GM08714 (cell line): Measurements from ENCODE around the gene LIN37.

Experiments used
- H3K4me3 ChIP-seq: fragments of 200-500 bp; sonication (Bioruptor generic); 2 replicates; pipeline ENCODE4 v1.5.1; 2014; ENCODE audit warnings: mild to moderate bottlenecking, low read length, inconsistent platforms
- ZNF274 ChIP-seq: IDR thresholded peaks from 2 replicates; pipeline ENCODE4 v1.6.1; 2012; ENCODE audit warnings: mild to moderate bottlenecking, low read depth, low read length

Gene LIN37

DNA sequence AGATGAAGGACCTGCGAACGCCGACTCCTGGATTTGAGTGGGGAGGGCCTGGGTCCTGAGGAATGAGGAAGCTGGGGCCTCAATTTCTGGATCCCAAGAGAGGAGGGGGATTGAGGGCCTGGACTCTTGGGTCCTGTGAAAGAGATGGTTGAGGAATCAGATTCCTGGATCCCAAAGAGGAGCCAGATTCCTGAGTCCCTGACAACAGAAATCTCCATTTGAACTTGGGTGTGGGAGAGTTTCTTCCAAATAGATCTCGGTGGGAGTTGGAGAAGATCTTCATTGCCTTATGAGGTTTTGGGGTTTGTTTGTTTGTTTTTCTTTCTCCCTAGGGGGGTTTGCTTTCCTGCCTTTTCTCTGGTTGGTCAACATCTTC, 2.3 kb upstream of the LIN37 start:
- no peak for TF ChIP-seq ZNF274
- H3K4me3 ChIP-seq, result peak overlapping the region; percentile 91

DNA sequence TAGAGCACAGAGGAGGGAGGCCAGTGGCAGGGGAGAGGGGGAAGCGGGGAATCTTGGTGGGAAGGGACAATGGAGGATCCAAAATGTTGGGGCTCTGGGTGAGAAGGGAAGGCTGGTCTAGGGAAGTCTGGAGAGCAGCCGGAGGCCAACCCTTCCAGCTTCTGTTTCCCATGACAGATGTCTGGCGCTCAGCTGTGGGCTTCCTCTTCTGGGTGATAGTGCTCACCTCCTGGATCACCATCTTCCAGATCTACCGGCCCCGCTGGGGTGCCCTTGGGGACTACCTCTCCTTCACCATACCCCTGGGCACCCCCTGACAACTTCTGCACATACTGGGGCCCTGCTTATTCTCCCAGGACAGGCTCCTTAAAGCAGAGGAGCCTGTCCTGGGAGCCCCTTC, 1.8 kb upstream of the LIN37 start:
- TF ChIP-seq ZNF274, result no peak
- peak overlapping the region; percentile 91; the same call in 1 of the 2 replicates for H3K4me3 ChIP-seq

DNA sequence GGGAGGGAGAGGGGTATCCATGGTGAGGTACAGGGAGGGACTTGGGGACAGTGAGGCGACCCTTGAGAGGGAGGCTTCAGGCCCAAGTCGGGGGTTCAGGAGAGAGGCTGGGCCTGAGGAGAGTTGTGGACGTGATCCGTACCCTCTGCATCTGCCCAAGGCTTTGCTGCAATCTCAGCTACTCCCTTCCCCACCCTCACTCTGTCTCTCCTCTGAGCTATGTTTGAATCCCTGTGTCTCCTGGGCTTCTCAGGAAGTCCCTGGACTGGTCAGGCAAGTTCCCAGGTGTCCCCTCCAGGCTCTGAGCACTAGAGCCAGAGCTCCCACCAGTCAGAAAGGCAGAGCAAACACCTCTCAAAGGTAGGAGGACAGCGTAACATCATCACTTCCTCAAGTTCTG, 1.8 kb downstream of the LIN37 start:
- no peak for TF ChIP-seq ZNF274
- H3K4me3 ChIP-seq, result no peak overlapping the region

DNA sequence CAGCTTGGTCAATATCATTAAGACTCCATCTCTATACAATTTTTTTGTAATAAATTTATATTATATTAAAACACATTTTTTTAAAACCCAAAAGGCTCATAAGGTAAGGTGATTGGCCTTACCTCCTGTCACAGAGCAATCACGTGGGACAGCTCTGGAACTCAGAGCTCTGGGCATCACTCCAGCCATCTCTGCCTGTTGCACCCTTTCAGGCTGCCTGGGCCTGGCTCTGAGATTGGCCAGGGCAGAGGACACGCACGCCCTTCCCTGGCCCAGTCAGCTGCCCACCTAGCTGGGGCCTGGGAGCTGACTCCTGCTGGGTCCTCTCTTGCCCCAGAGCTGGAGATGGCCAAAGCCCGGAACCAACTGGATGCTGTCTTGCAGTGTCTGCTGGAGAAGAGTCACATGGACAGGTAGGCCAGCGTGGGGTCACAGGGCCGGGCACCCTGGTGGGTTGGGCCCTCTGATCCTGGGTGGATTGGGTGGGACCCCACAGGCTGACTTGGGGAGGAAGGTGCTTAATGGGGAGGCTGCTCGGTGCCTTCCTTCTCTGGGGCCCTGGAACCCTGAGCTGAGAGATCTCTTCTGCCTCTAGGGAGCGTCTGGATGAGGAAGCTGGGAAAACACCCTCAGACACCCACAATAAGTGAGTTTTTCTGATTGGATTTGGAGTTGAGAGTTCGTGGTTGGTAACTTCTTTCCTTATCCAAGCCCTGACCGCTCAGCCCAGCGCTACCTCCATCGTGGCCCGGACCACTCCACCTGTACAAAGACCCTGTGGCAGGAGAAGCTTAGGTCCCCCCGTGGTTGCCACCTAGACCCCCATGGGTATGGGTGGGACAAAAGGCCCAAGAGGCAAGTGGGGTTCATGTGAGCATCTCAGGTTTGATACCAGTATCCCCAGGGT, 3.7 kb downstream of the LIN37 start:
- TF ChIP-seq ZNF274, result no peak

DNA sequence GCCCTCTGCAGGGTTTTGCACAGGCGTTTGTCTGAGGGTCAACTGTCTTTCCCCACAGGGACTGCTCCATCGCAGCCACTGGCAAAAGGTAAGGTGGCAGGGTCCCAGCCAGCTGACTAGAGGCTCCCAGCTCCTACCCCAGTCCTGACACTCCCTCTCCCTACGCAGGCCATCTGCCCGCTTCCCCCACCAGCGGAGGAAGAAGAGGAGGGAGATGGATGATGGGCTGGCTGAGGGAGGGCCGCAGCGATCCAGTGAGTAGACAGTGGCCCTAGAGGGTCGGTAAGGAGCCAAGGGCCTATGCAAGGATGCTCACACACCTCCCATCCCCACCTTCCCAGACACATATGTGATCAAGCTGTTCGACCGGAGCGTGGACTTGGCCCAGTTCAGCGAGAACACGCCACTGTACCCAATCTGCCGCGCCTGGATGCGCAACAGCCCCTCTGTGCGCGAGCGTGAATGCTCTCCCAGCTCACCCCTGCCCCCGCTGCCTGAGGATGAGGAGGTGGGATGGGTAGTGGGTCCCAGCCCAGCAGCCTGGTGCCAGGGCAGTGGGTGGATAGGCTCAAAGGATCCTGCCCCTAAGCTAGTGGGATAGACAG, 4.5 kb downstream of the LIN37 start:
- no peak overlapping the region for H3K4me3 ChIP-seq
- no peak for TF ChIP-seq ZNF274

More for the DNA sequence above, 3.7 kb downstream of the LIN37 start:
- H3K4me3 ChIP-seq, result no peak overlapping the region

DNA sequence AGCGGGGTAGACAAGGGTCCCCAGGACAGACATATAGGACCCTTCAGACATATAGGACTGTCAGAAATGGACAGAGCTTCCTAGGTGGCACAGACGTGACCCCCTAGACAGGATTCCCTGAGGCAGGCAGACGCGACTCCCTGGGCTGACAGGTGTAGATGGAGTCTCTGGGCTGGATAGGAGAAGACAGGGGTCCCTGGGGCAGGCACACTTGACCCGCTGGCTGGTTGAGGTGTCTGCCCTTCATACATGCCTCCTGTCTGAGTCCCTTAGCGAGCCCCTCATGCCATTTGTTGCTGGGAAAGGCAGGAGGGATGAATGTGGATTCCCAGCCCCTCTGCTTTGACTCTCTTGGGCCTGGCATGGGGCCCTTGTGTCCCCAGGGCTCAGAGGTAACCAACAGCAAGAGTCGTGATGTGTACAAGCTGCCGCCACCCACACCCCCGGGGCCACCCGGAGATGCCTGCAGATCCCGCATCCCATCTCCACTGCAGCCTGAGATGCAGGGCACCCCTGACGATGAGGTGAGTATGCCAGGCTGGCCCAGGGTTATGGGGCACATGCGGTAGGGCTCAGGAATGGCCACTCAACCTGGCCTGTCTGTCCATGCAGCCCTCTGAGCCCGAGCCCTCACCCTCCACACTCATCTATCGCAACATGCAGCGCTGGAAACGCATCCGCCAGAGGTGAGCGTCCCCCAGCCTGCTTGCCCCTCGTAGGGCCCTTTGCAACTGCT, 5.4 kb downstream of the LIN37 start:
- no peak overlapping the region for H3K4me3 ChIP-seq

DNA sequence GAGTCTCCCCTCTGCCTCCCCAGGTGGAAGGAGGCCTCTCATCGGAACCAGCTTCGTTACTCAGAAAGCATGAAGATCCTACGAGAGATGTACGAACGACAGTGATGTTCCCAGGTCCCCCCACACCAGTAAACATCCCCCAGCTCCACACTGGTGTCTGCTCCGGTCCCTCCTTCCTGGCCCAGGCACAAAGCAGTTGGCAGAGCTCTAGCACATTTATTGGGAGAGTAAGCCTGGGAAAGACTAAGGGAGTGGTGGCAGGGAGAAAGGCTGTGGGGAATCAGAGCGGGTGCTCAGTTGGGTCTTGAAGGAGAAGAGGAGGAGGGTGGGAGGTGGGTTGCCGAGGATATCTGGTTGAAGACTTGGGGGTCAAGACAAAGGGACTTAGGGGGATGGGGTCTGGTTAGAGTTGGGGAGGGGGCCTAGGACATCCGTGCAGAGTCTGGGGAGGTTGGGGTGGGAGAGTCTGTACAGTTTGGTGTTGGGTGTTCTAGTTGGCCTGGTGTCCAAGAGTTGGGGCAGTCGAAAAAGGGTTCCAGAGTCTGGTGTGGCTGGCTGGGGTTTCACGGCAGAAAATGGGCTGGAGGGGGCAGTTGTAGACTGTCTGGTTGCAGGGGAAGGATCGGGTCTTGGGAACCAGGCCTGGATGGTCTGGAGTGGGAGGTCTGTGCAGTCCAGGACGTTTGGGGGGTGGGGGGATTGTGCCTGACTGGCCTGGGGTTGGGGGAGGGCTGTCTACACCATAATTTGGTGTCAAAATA, 6.2 kb downstream of the LIN37 start:
- no peak for TF ChIP-seq ZNF274
- H3K4me3 ChIP-seq, result no peak overlapping the region

More for the DNA sequence above, 5.4 kb downstream of the LIN37 start:
- no peak for TF ChIP-seq ZNF274

DNA sequence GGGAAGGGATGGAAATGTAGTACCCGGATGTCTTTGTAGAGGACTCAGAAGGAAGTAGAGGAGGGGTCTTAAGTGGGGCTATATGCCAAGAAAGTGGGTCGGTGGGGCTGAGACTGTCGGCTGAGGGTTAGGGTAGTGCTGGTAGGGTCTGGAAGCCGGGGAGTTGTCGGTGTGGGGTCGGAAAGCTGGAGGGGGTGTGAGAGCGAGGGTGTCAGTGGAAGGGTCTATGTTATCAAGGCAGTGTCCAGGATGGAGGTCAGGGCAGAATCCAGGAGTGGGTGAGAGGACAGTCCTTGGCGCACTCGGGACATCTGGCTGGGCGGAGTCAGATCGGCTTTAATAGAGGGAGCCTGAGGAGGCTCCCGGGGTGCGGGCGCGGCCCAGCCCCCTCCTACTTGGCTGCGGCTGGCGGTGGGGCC, 6.8 kb downstream of the LIN37 start:
- H3K4me3 ChIP-seq, result no peak overlapping the region
- TF ChIP-seq ZNF274, result no peak

DNA sequence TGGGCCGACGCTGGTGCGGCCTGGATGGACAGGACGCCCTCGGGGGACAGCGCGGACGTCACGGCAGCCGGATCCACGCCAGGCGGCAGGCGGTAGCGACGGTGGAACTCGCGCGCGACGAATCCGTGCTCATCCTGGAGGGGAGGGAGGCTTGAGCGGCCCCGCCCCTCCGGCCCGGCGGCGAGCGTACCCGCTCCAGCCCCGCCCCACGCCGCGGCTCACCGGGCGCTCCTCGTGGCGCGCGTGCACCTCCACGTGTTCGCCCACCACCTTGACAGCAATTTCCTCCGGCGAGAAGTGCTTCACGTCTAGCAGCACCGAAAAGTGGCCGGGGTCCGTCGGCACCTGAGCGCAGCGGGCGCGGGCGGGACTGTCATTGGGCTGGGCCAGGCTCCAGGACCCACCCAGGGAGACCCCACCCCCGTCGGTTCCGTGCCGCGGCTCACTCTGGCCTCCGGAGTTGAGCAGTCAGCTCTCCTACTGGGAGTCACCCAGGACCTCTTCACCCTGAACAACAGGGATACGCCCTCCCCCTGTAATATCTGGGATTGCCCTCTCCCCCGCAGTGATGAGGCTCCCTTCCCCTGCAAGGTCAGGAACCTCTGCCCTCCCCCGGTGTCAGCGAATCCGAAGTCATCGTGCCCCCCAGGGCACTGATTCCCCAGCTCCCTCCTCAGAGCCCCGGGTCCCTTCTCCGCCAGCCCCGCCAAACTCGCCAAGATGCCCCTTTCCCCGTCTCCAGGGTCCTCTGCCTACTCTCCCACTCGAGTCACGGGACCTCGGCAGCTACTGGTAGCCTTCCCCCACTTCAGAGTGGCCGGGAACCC, 7.4 kb downstream of the LIN37 start:
- TF ChIP-seq ZNF274, result no peak
- H3K4me3 ChIP-seq, result no peak overlapping the region

DNA sequence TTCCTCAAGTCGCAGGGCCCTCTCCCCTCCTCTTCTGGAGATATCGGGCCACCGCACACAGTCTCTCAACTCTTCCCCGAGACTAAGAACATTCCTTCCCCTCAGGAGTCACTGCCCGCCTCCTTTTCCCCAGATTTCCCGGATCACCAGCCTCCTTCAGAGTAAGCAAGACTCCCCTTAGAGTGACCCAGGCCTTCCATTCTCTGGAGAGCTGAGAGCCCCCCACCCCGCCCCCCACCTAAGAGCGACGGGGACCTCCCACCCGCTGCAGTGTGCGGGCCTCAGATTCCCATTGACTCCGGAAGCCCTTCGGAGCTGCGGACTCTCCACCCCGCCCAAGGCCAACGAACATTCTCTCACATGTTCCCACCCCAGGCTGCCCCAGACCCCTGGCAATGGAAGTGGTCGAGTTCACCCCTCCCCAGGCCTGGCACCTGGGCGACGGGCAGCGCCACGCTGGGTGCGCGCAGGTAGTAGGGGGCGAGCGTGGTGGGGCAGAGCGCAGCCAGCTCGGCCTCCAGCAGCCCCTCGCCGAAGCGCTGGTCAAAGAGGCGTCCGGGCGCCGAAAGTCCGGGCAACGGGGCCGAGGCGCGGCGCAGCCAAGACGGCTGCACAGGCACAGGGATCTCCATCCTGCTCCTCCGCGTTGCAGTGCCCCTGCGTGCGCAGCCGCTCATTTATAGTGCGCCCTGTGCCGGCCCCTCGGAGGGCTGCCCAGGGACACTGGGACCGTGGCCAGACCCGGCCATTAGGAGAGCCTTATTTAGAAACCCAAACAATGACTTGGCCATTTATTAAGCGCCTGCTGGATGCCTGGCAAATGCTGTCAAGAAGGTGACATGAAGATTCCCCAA, 8.2 kb downstream of the LIN37 start, which contains the start of gene HSPB6:
Gene HSPB6, minus strand, starts transcription at position 653 of the 854 bp plus-strand sequence. Its CDS starts 21 bp downstream, at position 632.
- no peak for TF ChIP-seq ZNF274
- H3K4me3 ChIP-seq, result peak within 1 kb of the TSS; percentile 59

DNA sequence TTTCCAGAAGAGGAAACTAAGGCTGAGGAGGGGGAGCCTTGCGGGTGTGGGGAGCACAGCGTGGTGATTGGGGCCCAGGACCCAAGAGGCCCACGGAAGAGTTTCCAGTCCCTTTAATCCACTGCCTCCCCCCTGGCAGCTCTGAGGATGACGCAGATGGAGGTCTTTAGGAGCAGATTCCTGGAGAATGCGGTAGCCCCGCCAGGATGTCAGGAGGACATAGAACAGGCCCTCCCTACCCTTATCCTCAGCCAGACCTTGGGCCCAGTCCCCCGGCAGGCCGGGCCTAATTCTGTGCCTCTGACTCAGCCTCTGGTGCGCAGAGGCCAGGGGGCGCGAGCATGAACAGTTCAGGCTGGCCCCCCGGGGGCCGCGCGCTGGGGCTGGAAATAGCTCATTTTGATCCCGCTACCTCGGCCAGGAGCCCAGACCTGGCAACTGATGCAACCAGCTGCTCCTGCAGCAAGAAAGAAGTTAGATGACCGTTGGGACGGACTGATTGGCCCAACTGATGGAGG, 8.9 kb downstream of the LIN37 start:
- TF ChIP-seq ZNF274, result no peak
- H3K4me3 ChIP-seq, result peak overlapping the region; percentile 59
